Tibial nerve (tissue), 4 donors: Measurements from ENCODE around the gene NSD1. TPM values are rescaled to one million over a fixed set of nuclear protein-coding genes. Genes with fewer than 3 reads are reported as not detected.

Experiments
- DNase-seq, 2 donors: peaks; one replicate each; pipeline ENCODE4 v3.0.0-alpha.2; 2019; ENCODE audit warnings: low spot score in 2 of 2
- H3K27ac ChIP-seq, 4 donors: fragments of 200-600 bp; sonication (generic) in 3 of 4; one replicate each; pipeline ENCODE4 v1.5.1; 2017 to 2019; ENCODE audit warnings: mild to moderate bottlenecking in 1 of 4
- H3K27me3 ChIP-seq, 2 donors: fragments of 200-600 bp; sonication (generic) in 1 of 2; one replicate each; pipeline versions ENCODE4 v1.5.1 to v1.6.0; 2017 to 2019
- H3K36me3 ChIP-seq, 3 donors: fragments of 200-600 bp; sonication (generic); one replicate each; pipeline ENCODE4 v1.5.1; 2018 to 2019
- H3K4me1 ChIP-seq, 4 donors: fragments of 200-600 bp; sonication (generic) in 3 of 4; one replicate each; pipeline ENCODE4 v1.5.1; 2017 to 2019
- H3K4me3 ChIP-seq, 4 donors: fragments of 200-600 bp; sonication (generic) in 3 of 4; one replicate each; pipeline ENCODE4 v1.5.1; 2017 to 2019; ENCODE audit warnings: mild to moderate bottlenecking in 1 of 4, moderate library complexity in 1 of 4
- H3K9me3 ChIP-seq, 4 donors: fragments of 200-600 bp; sonication (generic) in 3 of 4; one replicate each; pipeline ENCODE4 v1.5.1; 2017 to 2019
- EP300 ChIP-seq, 2 donors: sonication (generic); formaldehyde crosslinking; IDR thresholded peaks; one replicate each; pipeline ENCODE4 v1.6.1; 2017; ENCODE audit warnings: antibody characterized with exemption in 2 of 2, mild to moderate bottlenecking in 1 of 2
- POLR2A ChIP-seq, 2 donors: fragments of 450-650 bp; IDR thresholded peaks; one replicate each; pipeline ENCODE4 v1.6.1; 2017; ENCODE audit warnings: antibody characterized with exemption in 2 of 2, mild to moderate bottlenecking in 2 of 2, moderate library complexity in 2 of 2
- WGBS, 2 donors: methylation state at CpG; one replicate each; pipeline ENCODE4 v1.1.5; 2018; 5-methylcytosine and 5-hydroxymethylcytosine counted together
- total RNA-seq, 4 donors: library from RNA; depleted of rRNA; stranded (reverse); fragments of >200 nt; gene quantifications; one replicate each; pipeline ENCODE4 v1.1.0, GENCODE V29; 2016
- TF ChIP-seq, protein P1 (sequence below), 5 experiments: fragments of 200-600 bp in 3 of 5; fragments of 450-650 bp in 2 of 5; sonication (generic) in 3 of 5; IDR thresholded peaks; one replicate each; pipeline ENCODE4 v1.5.1; 2016 to 2019; ENCODE audit warnings: antibody characterized with exemption in 5 of 5, mild to moderate bottlenecking in 3 of 5, moderate library complexity in 2 of 5

Gene NSD1
- total RNA-seq, 4 donors from 2014 or later = 36.6 to 51.3 (median 40.7) TPM

- 82 to 83% methylated on average over 13 of the region's 13 CpGs for WGBS, 2 donors
- no peak overlapping the region for H3K27ac ChIP-seq
- H3K36me3 ChIP-seq = no peaks in the 10 kb centered on the region
- no peaks in the 10 kb centered on the region for H3K9me3 ChIP-seq
- H3K27me3 ChIP-seq = no peaks in the 10 kb centered on the region
- no peak overlapping the region for H3K4me3 ChIP-seq
- no peak for DNase-seq
- no peak for TF ChIP-seq EP300 (IDR thresholded peaks at IDR 0.05)
- TF ChIP-seq, protein P1, sequence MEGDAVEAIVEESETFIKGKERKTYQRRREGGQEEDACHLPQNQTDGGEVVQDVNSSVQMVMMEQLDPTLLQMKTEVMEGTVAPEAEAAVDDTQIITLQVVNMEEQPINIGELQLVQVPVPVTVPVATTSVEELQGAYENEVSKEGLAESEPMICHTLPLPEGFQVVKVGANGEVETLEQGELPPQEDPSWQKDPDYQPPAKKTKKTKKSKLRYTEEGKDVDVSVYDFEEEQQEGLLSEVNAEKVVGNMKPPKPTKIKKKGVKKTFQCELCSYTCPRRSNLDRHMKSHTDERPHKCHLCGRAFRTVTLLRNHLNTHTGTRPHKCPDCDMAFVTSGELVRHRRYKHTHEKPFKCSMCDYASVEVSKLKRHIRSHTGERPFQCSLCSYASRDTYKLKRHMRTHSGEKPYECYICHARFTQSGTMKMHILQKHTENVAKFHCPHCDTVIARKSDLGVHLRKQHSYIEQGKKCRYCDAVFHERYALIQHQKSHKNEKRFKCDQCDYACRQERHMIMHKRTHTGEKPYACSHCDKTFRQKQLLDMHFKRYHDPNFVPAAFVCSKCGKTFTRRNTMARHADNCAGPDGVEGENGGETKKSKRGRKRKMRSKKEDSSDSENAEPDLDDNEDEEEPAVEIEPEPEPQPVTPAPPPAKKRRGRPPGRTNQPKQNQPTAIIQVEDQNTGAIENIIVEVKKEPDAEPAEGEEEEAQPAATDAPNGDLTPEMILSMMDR (IDR thresholded peaks at IDR 0.05) = no peak
- no peak for TF ChIP-seq POLR2A (IDR thresholded peaks at IDR 0.05)
- H3K4me1 ChIP-seq = peaks cover 0 to 18% (median 7%) of the 10 kb centered on the region in 4 donors
These were observed 34.0 kb upstream of the NSD1 start for GRCh38 chr5:177099422-177100093.

- no peaks in the 10 kb centered on the region for H3K27me3 ChIP-seq
- no peak for DNase-seq
- 58 to 64% methylated on average over 6 of the region's 6 CpGs for WGBS, 2 donors
These were observed 32.9 kb upstream of the NSD1 start for GRCh38 chr5:177100714-177101121.

DNA sequence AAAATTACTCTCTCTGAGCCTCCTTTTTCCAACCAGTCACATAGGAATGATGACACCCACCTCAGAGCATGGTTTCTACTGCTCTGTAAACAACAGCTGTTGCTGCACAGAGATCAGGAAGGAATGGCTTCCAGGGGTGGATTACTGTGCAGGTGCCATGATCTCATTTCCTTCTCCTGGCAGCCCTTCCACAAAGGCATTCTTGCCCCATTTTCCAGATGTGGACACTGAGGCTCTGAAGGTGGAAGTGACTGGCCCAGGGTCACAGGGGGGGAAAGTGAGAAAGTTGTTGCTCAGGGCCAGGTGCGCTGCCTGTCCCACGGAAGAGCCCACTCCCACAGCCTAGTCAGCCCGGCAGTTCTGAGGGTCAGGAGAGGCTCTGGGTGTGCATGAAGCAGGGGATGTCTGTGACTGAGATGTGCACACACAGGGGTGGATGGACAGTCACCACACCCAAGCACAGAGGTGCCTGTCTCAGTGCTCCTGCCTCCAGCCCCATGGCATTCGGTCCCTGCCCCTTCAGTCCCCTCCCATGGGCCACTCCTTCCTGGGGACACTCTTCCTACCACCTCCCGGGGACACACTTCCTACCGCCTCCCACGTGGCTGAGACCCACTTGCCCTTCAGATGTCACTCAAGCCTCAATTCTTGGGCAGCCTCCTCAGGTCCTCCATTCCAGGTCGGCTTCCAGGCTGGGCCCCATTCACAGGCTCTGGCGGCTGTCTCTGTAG, 29.9 kb upstream of the NSD1 start:
- H3K36me3 ChIP-seq = no peaks in the 10 kb centered on the region
- DNase-seq = no peak
- no peaks in the 10 kb centered on the region for H3K27me3 ChIP-seq
- 54 to 55% methylated on average over 9 of the region's 9 CpGs for WGBS, 2 donors
- peaks cover 0 to 2% (median under 1%) of the 10 kb centered on the region in 4 donors for H3K4me1 ChIP-seq
- H3K27ac ChIP-seq = no peak overlapping the region
- H3K4me3 ChIP-seq = no peak overlapping the region
- H3K9me3 ChIP-seq = no peaks in the 10 kb centered on the region
- TF ChIP-seq, protein P1 (IDR thresholded peaks at IDR 0.05) = no peak
- no peak for TF ChIP-seq POLR2A (IDR thresholded peaks at IDR 0.05)
- no peak for TF ChIP-seq EP300 (IDR thresholded peaks at IDR 0.05)

More at GRCh38 chr5:177100714-177101121, 32.9 kb upstream of the NSD1 start:
- Histone ChIP-seq H3K27ac (no peak overlapping the region), H3K9me3 (no peaks in the 10 kb centered on the region), H3K4me1 (peaks cover 0 to 10% (median 3%) of the 10 kb centered on the region in 4 donors), H3K4me3 (no peak overlapping the region), H3K36me3 (no peaks in the 10 kb centered on the region)
- TF ChIP-seq, protein P1 (IDR thresholded peaks at IDR 0.05) = no peak
- TF ChIP-seq POLR2A (IDR thresholded peaks at IDR 0.05) (no peak), EP300 (IDR thresholded peaks at IDR 0.05) (no peak)

DNA sequence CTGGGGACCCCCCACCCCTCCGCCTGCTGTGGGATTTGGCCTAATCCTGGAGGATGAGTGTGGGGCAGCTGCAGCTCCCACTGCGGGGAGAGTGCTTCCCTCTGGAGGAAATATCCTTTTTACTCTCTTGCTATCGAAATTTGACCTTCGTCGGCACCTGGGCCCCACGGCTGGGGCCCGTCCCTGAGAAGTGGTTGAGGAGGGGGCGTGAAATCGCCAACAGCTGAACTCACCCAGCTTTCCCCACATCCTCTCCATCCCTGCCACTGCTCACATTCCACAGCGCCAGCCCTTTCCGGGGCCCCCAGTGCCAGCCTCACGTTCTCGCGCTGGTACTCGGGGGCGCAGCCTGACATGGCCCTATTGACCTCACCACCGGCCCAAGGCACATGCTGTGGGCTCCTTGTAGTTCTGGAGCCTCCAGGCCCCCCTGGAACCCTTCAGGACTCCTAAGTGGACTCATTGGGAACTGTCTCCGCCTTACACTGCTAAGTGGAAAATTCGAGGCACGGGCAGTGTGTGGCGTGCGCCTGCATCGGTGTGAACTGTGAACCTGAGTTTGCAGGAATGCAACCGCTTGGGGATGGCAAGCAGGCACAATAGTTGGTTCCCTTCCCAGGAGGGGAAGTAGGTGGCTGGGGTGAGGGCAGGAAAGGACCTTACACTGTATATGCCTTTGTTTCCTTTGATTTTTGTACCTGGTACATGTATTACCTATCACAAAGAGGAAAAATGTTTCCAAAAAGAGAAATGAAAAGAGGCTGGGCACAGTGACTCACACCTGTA, 27.7 kb upstream of the NSD1 start:
- Histone ChIP-seq H3K9me3 (no peaks in the 10 kb centered on the region), H3K4me3 (no peak overlapping the region), H3K27ac (no peak overlapping the region), H3K27me3 (no peaks in the 10 kb centered on the region), H3K4me1 (no peaks in the 10 kb centered on the region), H3K36me3 (no peaks in the 10 kb centered on the region)
- DNase-seq = no peak
- TF ChIP-seq EP300 (IDR thresholded peaks at IDR 0.05) (no peak), POLR2A (IDR thresholded peaks at IDR 0.05) (no peak)
- TF ChIP-seq, protein P1 (IDR thresholded peaks at IDR 0.05) = no peak
- WGBS, 2 donors = 59 to 68% methylated on average over 24 of the region's 24 CpGs
